VCaP (cell line): ENCODE data around the gene ANKRD16.
"Not testable (repeated sequence)": the region's sequence is repeated elsewhere in the genome, so short reads cannot be mapped to it uniquely, and the experiment has no call there.

ENCODE experiments used
- H3K27ac ChIP-seq: fragments of 450-650 bp; 2 replicates; pipeline ENCODE4 v1.5.1; 2017
- TF ChIP-seq, protein P1 (sequence below): fragments of 450-650 bp; conservative IDR thresholded peaks from 2 replicates; pipeline ENCODE4 v1.5.1; 2017; ENCODE audit warnings: mild to moderate bottlenecking, moderate library complexity

Gene ANKRD16

DNA sequence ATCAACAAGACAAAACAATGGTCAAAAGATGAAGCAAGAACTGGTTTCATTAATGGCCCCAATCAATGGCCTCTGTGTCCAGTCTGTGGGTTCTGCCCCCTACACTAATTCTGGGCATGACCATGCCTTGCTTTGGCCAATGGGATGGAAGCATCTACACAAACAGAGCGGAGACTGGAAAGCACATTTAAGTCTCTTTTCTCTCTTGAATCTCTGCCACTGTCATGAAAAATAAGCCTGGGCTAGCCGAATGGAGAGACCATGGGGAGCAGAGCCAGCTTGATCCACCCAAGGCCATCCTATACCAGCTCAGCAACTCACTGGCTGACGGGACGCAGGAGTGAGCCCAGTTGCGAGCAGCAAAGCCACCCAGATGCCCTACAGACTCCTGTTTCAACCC, 30.9 kb downstream of the ANKRD16 start:
- TF ChIP-seq, protein P1, sequence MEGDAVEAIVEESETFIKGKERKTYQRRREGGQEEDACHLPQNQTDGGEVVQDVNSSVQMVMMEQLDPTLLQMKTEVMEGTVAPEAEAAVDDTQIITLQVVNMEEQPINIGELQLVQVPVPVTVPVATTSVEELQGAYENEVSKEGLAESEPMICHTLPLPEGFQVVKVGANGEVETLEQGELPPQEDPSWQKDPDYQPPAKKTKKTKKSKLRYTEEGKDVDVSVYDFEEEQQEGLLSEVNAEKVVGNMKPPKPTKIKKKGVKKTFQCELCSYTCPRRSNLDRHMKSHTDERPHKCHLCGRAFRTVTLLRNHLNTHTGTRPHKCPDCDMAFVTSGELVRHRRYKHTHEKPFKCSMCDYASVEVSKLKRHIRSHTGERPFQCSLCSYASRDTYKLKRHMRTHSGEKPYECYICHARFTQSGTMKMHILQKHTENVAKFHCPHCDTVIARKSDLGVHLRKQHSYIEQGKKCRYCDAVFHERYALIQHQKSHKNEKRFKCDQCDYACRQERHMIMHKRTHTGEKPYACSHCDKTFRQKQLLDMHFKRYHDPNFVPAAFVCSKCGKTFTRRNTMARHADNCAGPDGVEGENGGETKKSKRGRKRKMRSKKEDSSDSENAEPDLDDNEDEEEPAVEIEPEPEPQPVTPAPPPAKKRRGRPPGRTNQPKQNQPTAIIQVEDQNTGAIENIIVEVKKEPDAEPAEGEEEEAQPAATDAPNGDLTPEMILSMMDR: no peak
- H3K27ac ChIP-seq: no peak overlapping the region

DNA sequence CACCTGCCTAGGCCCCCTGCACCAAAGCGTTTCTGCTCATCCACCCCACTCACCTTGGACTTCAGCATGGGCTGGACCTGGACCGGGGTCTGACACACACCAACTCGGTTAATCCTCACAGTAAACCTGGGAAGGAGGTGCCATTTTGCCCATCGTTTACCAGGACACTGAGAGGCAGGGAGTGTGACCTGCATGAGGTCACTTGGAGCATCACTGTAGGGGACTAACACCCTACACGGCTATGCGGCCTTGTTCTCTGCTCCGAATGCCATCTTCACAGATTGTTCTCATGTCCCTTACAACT, 33.0 kb downstream of the ANKRD16 start:
- TF ChIP-seq, protein P1: no peak
- no peak overlapping the region for H3K27ac ChIP-seq

DNA sequence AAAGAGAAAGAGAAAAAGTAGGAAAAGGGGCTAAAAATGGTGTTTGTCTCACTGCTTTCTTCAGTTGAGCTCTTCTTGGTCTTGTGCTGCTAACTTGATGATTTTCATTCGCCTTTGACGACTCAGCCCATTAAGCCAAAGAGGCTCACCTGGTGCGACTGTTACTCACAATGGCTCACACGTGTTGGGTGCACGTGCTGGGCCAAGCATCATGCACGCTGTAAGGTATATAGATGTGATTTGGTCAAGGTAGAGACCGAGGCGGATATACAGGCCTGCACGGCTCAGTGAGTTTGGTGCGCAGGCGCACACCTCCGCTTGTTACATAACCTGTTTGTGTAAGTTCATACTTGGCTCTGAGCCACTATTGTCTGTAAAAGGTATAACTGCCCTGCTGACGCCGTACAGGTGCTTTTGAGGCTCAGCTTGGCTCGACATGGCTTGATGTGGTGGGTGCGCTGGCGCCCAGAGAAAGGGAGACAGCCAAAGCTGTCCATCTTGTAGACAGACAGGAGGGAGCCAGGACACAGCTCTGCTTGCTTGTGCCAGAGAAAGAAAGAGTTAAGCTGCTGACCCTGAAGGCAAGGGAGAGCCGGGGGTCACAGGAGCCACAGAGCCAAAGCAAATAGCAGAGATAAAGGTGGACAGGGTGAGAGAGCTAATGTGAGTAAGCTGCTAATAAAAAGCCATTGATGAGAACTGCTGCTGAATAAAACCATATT, 33.6 kb downstream of the ANKRD16 start:
- TF ChIP-seq, protein P1: no peak
- H3K27ac ChIP-seq: no peak overlapping the region

DNA sequence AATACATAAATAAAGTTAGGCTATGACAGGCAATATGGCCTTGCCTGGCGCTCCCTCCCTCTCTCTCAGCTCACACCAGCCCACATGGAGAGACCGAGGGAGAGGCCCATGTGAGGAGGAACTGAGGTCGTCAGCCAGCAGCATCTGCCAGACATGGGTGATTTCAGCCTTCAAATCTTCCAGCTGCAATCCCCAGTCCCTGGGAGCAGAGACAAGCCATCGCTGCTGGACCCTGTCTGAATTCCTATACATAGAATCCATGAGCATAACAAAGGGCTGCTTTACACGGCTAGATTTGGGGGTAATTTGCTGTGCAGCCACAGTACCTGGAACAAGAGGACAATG, 35.6 kb downstream of the ANKRD16 start:
- TF ChIP-seq, protein P1: no peak
- H3K27ac ChIP-seq: no peak overlapping the region

DNA sequence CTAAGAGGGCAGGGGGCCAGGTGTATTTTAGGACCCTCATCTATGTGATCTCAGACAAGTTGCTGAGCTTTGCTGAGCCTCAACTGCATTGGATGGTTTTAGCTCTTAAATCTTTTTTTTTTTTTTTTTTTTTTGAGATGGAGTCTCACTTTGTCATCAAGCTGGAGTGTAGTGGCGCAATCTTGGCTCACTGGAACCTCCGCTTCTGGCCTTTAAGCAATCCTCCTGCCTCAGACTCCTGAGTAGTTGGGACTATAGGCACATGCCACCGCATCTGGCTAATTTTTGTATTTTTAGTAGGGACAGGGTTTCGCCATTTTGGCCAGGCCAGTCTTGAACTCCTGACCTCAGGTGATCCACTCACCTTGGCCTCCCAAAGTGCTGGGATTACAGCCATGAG, 43.0 kb downstream of the ANKRD16 start:
- H3K27ac ChIP-seq: not testable (repeated sequence)

DNA sequence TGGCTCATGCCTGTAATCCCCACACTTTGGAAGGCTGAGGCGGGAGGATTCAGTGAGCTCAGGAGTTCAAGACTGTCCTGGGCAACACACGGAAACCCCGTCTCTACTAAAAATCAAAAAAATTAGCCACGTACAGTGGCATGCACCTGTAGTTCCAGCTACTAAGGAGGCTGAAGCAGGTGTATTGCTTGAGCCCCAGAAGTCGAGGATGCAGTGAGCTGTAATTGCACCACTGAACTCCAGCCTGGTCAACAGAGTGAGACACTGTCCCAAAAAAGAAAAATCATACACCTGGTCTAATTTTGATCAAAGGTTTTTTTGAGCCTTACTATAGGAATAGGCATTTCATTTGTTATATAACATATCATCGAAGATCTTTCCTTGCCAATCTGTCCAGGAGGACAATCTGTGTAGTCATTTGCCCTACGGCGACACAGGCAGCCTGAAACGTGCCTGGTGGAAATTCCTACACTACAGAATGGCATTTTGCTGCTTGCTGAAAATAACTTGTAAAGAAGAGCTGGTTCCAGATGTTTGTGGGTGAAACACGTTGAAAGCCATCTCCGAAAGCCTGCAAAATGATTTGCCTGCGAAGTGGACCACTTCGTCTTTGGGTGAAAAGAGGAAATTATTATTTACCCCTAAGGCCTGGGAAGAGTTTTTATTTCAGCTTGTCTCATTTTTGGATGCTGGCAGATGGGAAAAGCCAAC, 45.2 kb downstream of the ANKRD16 start:
- H3K27ac ChIP-seq: no peak overlapping the region
- TF ChIP-seq, protein P1: no peak

DNA sequence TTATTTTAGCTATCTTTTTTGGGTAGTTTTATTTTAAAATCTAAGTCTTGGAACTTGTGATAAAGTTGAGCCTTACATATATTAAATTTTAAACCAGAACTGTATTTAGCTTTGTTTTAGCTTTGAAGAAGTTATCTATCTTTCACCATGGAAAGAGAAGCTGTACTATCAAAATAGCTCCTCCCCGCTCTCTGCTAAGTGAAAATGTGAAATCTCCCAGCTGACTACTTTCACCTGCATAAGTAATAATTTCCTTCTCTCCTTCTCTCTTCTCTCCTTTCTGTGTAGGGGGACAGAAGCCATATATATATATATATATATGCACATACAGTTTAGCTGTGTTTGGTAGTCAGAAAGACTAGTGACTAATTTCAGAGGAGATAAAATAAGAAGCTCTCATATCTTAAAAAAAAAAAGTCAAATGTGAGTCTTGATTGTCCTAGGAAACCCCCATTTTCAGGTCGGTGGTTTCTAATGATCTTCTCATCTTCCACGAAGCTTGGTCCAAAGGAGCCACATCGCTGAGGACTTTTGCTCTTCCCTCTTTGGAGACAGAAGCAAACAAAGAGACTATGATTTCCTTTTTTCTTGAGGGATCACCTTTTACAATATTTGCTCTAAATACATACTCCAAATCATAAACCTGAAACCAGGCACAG, 45.9 kb downstream of the ANKRD16 start:
- TF ChIP-seq, protein P1: no peak
- no peak overlapping the region for H3K27ac ChIP-seq

DNA sequence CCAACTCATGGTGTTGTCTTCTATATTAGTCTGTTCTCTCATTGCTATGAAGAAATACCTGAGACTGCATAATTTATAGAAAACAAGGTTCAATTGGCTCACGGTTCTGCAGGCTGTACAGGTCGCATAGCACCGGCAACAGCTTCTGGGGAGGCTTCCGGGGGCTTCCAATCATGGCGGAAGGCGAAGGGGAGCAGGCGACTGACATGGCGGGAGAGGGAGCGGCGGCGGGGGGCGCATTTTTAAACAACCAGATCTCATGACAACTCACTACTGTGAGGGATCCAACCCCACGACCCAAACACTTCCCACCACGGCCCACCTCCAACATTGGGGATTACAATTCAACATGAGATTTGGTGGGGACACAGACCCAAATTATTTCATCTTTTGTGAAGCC, 47.7 kb downstream of the ANKRD16 start:
- H3K27ac ChIP-seq: no peak overlapping the region

More for the DNA sequence above, 47.7 kb downstream of the ANKRD16 start:
- TF ChIP-seq, protein P1: no peak
